WERI-Rb-1 (cell line): ENCODE measurements around the gene PCSK6.

Experiments used
- DNase-seq: peaks from one replicate; pipeline ENCODE4 v3.0.0-alpha.2; 2020
- H3K27ac ChIP-seq: fragments of 250-450 bp; sonication (Bioruptor Pico); 2 replicates; pipeline ENCODE4 v1.5.1; 2020; ENCODE audit warnings: mild to moderate bottlenecking, moderate library complexity
- H3K27me3 ChIP-seq: fragments of 250-450 bp; sonication (Bioruptor Pico); 2 replicates; pipeline ENCODE4 v1.5.1; 2021; ENCODE audit warnings: mild to moderate bottlenecking, low read depth, moderate library complexity; ENCODE audit not compliant: insufficient read depth, severe bottlenecking
- H3K36me3 ChIP-seq: fragments of 250-450 bp; sonication (Bioruptor Pico); 2 replicates; pipeline ENCODE4 v1.5.1; 2020; ENCODE audit warnings: mild to moderate bottlenecking, moderate library complexity
- H3K4me3 ChIP-seq: 2 replicates; pipeline ENCODE4 v1.5.1; 2011; ENCODE audit warnings: low read depth, mild to moderate bottlenecking, control low read depth, low read length
- H3K9me3 ChIP-seq: fragments of 250-450 bp; sonication (Bioruptor Pico); 2 replicates; pipeline ENCODE4 v1.5.1; 2021; ENCODE audit warnings: mild to moderate bottlenecking, moderate library complexity; ENCODE audit not compliant: severe bottlenecking
- TF ChIP-seq, protein P1 (sequence below): IDR thresholded peaks from 2 replicates; pipeline ENCODE4 v1.5.1; 2011; ENCODE audit warnings: low read depth, mild to moderate bottlenecking, control low read depth, inconsistent platforms, low read length

Gene PCSK6

DNA sequence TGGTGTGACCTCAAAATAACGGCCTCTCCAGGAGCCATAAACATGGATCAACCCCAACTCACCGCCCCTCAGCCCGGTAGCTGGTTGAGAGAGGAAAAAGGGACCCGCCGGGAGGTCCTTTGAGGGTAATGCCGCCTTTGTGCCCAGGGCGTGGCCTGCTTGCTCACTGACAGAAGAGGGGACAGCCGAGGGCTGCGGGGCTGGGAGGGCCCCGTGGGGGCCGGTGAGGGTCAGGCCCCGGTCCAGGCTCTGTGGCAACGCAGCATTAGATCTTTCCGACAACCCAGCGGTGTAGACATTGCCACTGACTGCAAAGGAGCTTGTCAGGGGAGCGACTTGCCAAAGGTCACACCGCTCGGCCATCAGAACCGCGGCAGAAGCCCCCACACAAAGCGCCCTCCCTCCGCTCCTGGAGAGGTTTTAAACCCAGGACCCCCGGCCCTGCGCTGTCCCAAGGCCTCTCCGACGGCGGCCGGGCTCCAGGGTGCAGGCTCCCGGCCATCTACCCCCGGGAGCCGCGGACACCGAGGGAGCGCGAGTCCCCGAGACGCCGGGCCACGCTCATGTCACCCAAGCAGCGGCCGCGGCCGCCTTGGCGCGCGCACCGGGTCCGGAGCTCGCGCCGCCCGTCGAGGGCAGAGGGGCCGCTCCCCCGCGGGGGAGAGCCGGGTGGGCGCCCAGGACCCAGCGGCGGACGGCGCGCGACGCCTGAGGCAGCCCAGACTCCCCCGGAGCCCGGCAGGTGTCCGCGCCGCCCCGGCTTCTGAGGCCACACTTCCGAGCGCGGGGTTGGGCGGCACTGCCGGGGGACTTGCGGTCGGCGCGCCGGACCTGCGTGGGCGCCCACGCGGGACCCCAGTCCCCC lies 975 bp downstream of the PCSK6 start:
- Histone ChIP-seq H3K36me3 (no peaks in the 10 kb centered on the region), H3K4me3 (peak overlapping the region; percentile 28), H3K9me3 (peaks cover 7% of the 10 kb centered on the region), H3K27me3 (no peaks in the 10 kb centered on the region), H3K27ac (no peak overlapping the region)
- TF ChIP-seq, protein P1, sequence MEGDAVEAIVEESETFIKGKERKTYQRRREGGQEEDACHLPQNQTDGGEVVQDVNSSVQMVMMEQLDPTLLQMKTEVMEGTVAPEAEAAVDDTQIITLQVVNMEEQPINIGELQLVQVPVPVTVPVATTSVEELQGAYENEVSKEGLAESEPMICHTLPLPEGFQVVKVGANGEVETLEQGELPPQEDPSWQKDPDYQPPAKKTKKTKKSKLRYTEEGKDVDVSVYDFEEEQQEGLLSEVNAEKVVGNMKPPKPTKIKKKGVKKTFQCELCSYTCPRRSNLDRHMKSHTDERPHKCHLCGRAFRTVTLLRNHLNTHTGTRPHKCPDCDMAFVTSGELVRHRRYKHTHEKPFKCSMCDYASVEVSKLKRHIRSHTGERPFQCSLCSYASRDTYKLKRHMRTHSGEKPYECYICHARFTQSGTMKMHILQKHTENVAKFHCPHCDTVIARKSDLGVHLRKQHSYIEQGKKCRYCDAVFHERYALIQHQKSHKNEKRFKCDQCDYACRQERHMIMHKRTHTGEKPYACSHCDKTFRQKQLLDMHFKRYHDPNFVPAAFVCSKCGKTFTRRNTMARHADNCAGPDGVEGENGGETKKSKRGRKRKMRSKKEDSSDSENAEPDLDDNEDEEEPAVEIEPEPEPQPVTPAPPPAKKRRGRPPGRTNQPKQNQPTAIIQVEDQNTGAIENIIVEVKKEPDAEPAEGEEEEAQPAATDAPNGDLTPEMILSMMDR: no peak
- DNase-seq: no peak

- Histone ChIP-seq H3K27ac (no peak overlapping the region), H3K4me3 (no peak overlapping the region), H3K27me3 (no peaks in the 10 kb centered on the region), H3K36me3 (no peaks in the 10 kb centered on the region), H3K9me3 (peaks cover 7% of the 10 kb centered on the region)
- no peak for DNase-seq
- TF ChIP-seq, protein P1: no peak
Measured at GRCh38 chr15:101486696-101487459, 2.6 kb downstream of the PCSK6 start.

DNA sequence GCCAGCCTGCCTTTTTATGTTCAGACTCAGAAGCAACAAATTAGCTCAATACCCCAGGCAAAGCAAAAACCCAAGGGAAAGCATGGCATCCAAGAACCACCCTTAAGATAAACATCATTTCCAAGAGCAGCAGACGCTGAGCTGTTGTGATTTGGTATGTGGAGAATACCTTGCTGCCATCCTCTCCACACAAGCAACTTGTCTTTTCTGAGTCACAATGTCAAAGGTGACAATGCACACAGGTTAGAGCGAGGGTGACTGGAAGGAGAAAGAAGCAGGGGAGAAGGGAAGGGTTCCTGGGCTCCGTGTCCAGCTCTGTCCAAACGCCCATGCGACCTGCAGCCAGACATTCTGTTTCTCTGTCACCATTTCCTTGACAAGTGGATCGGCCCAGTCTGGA lies 6.0 kb downstream of the PCSK6 start:
- TF ChIP-seq, protein P1: no peak
- no peaks in the 10 kb centered on the region for H3K36me3 ChIP-seq

DNA sequence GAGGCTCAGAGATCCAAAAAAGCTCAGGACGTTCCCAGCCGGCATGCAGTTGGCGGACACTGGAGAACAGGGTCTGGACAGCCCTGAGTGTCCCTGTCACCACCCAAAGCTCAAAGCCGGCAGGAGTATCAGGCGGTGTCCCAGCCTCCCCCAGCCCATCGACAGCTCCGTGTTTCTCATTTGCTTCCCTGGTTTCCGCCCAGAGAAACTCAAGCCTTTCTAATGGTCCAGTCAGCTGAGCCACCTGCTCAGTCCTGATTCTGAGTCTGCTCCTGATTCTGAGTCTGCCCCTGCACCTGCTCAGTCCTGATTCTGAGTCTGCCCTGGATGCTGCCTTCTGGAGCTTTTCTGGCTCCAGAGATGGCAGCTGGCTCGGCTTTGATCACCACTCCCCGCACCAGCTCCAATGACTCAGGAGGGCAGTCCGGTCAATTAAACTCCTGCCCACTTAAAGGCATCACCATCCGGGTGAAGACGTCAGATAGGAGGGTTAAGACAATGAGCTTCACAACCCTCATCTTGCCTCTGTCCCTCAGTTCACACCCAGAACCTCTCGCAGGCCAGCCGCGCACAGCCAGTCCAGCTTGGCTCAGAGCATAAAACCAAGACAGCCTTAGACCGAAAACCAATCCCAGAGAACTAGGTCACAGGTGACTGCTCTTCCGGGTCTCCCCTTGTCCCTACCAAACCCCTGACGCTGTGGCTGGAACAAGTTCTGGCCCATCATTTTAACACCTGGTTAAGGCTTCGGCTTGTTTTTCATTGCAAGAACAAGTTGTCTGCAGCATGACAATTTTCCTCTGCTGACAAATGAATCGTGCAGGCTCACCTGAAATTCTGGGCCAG lies 6.8 kb downstream of the PCSK6 start:
- no peak for DNase-seq
- Histone ChIP-seq H3K36me3 (no peaks in the 10 kb centered on the region), H3K27ac (no peak overlapping the region), H3K4me3 (no peak overlapping the region), H3K27me3 (no peaks in the 10 kb centered on the region), H3K9me3 (no peaks in the 10 kb centered on the region)
- TF ChIP-seq, protein P1: no peak

More for the DNA sequence above, 6.0 kb downstream of the PCSK6 start:
- DNase-seq: no peak
- H3K9me3 ChIP-seq: no peaks in the 10 kb centered on the region
- H3K27me3 ChIP-seq: no peaks in the 10 kb centered on the region
- no peak overlapping the region for H3K4me3 ChIP-seq
- H3K27ac ChIP-seq: no peak overlapping the region

GRCh38 chr15:101481917-101482525 lies 7.5 kb downstream of the PCSK6 start:
- TF ChIP-seq, protein P1: 0 out of 2 replicates have a peak, but pooled peaks have one; percentile 9
- Histone ChIP-seq H3K4me3 (no peak overlapping the region), H3K27ac (no peak overlapping the region), H3K9me3 (no peaks in the 10 kb centered on the region), H3K36me3 (no peaks in the 10 kb centered on the region), H3K27me3 (no peaks in the 10 kb centered on the region)
- no peak for DNase-seq
